BE2C (cell line): ENCODE measurements around the gene ADH7.

Source experiments
- DNase-seq: peaks from one replicate; pipeline ENCODE4 v3.0.0-alpha.2; 2020
- H3K27me3 ChIP-seq: fragments of 250-450 bp; sonication (Bioruptor Pico); 2 replicates; pipeline ENCODE4 v1.5.1; 2020; ENCODE audit warnings: mild to moderate bottlenecking
- H3K36me3 ChIP-seq: fragments of 250-450 bp; sonication (Bioruptor Pico); 2 replicates; pipeline ENCODE4 v1.5.1; 2020; ENCODE audit warnings: mild to moderate bottlenecking
- H3K4me1 ChIP-seq: fragments of 250-450 bp; sonication (Bioruptor Pico); 2 replicates; pipeline ENCODE4 v1.5.1; 2020
- H3K4me3 ChIP-seq: 2 replicates; pipeline ENCODE4 v1.5.1; 2011; ENCODE audit warnings: low read depth, low read length
- H3K9me3 ChIP-seq: fragments of 250-450 bp; sonication (Bioruptor Pico); 2 replicates; pipeline ENCODE4 v1.5.1; 2020
- TF ChIP-seq, protein P1 (sequence below): IDR thresholded peaks from 2 replicates; pipeline ENCODE4 v1.5.1; 2012; ENCODE audit warnings: mild to moderate bottlenecking, low read depth, low read length

The ADH7 gene

DNA sequence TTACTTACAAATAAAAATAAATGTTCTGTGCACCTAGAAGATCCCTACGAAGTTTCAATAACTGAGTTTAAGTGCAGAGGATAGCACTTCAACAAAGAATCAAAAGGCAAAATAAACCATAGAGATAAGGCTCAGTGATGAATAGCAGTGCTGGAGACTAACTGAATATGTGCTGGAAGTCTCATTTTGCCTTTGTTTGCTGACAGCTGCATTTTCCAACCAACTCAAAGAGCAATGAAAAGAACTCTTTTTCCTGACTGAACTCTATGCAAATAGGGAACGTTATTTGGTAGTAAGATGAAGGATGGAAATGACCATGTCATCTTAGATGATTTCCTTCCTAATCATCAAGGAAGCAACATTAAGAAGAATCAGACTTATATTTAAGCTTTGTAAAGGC lies 32.7 kb upstream of the ADH7 start:
- Histone ChIP-seq H3K36me3 (no peaks in the 10 kb centered on the region), H3K9me3 (no peaks in the 10 kb centered on the region), H3K27me3 (peaks cover 3% of the 10 kb centered on the region; the same call in 1 of the 2 replicates), H3K4me1 (no peaks in the 10 kb centered on the region), H3K4me3 (no peak overlapping the region)
- no peak for DNase-seq
- TF ChIP-seq, protein P1, sequence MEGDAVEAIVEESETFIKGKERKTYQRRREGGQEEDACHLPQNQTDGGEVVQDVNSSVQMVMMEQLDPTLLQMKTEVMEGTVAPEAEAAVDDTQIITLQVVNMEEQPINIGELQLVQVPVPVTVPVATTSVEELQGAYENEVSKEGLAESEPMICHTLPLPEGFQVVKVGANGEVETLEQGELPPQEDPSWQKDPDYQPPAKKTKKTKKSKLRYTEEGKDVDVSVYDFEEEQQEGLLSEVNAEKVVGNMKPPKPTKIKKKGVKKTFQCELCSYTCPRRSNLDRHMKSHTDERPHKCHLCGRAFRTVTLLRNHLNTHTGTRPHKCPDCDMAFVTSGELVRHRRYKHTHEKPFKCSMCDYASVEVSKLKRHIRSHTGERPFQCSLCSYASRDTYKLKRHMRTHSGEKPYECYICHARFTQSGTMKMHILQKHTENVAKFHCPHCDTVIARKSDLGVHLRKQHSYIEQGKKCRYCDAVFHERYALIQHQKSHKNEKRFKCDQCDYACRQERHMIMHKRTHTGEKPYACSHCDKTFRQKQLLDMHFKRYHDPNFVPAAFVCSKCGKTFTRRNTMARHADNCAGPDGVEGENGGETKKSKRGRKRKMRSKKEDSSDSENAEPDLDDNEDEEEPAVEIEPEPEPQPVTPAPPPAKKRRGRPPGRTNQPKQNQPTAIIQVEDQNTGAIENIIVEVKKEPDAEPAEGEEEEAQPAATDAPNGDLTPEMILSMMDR: no peak

DNA sequence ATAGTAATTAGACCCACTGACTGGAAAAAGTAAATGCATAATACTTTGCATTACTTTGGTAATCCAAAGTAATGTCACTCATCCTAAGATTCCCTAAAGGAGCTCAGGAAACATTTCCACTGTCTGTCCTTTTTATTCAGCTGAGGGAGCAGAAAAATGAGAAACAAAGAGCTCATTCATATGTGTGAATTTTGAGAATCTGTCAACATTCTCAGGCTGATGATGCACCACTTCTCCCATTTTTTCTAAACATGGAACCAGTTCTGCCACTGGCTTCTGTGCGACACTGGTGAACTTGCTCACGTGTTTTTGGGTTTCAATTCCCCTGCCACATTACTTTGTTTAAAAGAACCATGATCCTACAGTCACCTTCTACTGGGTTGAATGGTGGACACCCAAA lies 28.4 kb upstream of the ADH7 start:
- TF ChIP-seq, protein P1: no peak
- no peaks in the 10 kb centered on the region for H3K36me3 ChIP-seq
- H3K9me3 ChIP-seq: no peaks in the 10 kb centered on the region
- 0 out of 2 replicates have a peak, but pooled peaks cover 3% of the 10 kb centered on the region for H3K27me3 ChIP-seq
- DNase-seq: no peak
- H3K4me1 ChIP-seq: no peaks in the 10 kb centered on the region
- H3K4me3 ChIP-seq: no peak overlapping the region

DNA sequence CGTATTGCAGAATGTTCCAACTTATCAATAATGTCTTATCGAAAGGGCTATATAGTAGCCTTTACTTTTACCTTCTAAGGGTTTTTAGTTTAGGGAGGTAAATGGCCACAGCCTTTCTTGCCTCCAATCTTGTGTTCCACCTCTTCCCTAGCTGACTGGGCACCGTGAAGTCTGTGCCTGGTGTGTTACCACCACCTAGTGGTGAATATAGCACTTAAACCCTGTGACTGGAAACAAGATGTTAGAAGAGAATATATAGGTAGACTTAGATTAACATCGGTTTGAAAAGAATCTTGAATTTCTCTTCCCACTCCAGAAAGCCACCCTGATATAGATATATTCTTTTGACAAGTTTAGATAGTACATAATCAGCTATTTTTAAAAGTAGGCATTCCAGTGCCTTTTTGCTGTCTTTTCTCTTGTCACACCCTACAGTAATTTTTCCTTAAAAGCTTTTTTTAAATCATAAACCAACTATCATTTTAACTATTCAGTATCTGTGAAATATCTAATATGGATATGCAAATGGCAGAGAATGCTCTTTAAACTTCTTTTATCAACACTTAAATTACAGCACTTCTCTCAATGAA lies 27.8 kb upstream of the ADH7 start:
- DNase-seq: peak; percentile 55
- Histone ChIP-seq H3K27me3 (0 out of 2 replicates have a peak, but pooled peaks cover 3% of the 10 kb centered on the region), H3K4me3 (no peak overlapping the region), H3K9me3 (no peaks in the 10 kb centered on the region), H3K36me3 (no peaks in the 10 kb centered on the region), H3K4me1 (no peaks in the 10 kb centered on the region)
- TF ChIP-seq, protein P1: peak; percentile 81

DNA sequence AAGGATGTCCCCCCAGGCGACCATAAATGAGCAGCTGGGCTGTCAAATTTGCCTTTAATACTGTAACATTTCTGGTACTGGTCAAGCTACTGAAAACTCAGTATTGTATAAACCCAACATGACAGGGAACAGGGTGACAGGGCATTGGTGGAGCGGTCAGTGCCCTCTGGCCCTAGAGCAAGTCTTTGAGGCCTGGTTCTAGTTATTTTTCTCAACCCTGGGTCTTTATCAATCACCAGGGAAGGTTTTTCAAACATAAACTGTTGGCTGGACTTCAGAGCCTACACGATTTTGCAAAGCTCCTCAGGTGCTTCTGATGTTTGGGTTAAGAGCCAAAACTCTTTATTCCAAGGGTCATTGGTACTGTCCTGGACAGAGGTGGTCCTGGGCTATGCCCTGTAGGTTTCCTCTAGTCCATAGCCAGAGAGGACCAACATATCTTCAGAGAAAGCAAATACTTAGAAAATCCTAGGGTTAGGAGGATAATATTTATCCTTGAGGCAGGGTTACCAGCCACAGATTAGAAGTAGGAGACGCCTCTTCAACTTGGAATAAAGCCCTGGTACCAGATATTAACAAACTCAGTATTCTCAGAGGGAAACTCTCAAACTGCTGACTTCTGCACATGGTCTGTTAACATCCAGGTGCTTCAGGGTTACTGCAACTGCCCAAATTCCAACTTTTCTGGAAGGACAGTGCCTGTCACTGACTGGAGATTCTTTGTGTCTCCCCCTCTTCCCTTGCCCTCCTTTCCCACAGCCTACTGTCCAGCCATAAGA lies 26.7 kb upstream of the ADH7 start:
- Histone ChIP-seq H3K4me3 (no peak overlapping the region), H3K9me3 (no peaks in the 10 kb centered on the region), H3K36me3 (no peaks in the 10 kb centered on the region), H3K27me3 (0 out of 2 replicates have a peak, but pooled peaks cover 3% of the 10 kb centered on the region), H3K4me1 (no peaks in the 10 kb centered on the region)
- no peak for DNase-seq
- TF ChIP-seq, protein P1: no peak

DNA sequence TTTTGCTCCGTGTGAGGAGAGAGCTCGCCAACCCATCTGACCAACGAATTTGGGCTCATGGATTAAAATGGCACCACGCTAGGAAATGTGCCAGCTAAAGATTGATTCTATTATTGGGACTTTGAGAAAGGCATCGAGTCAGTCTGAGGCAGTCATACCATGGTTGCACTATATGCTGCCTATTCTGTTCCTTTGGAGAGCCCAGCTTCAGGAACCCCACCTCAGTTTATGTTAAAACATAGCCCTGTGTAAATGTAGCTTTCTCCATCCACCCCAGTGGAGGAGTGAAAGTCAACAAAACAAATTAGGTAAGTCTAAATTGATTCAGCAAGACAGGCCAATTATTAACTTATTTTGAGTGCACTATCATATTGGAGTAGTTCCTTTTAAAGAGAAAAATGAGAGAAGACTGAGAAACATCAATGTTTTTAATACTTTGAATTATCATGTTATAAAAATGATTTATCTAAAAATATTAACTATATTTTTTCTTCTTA lies 24.5 kb upstream of the ADH7 start:
- DNase-seq: no peak
- Histone ChIP-seq H3K36me3 (no peaks in the 10 kb centered on the region), H3K4me1 (no peaks in the 10 kb centered on the region), H3K4me3 (no peak overlapping the region), H3K9me3 (no peaks in the 10 kb centered on the region), H3K27me3 (0 out of 2 replicates have a peak, but pooled peaks cover 3% of the 10 kb centered on the region)
- TF ChIP-seq, protein P1: no peak
